Prostate gland (tissue), 2 donors: ENCODE results near the gene SLIT3. TPM values are rescaled to one million over a fixed set of nuclear protein-coding genes. Genes with fewer than 3 reads are reported as not detected.

Experiments
- DNase-seq: peaks from one replicate; pipeline ENCODE4 v3.0.0-alpha.2; 2019; ENCODE audit warnings: low spot score
- H3K27ac ChIP-seq, 2 donors: fragments of 200-600 bp; sonication (generic); 2 replicates each; pipeline ENCODE4 v1.5.1; 2017 to 2019
- H3K27me3 ChIP-seq: fragments of 200-600 bp; sonication (generic); replicated peaks from 2 replicates; pipeline ENCODE4 v1.5.1; 2019; ENCODE audit not compliant: insufficient read depth
- H3K36me3 ChIP-seq, 2 donors: fragments of 200-600 bp; sonication (generic); 1 replicate in 1 of 2; 2 replicates in 1 of 2; pipeline versions ENCODE4 v1.5.1 to v1.8.1; 2017 to 2019
- H3K4me1 ChIP-seq: fragments of 200-600 bp; sonication (generic); replicated peaks from 2 replicates; pipeline ENCODE4 v1.5.1; 2019
- H3K4me3 ChIP-seq, 2 donors: fragments of 200-600 bp; sonication (generic); 2 replicates each; pipeline ENCODE4 v1.5.1; 2017 to 2019
- H3K9me3 ChIP-seq: fragments of 200-600 bp; sonication (generic); 2 replicates; pipeline ENCODE4 v1.5.1; 2017
- POLR2A ChIP-seq: fragments of 450-650 bp; IDR thresholded peaks from one replicate; pipeline ENCODE4 v1.6.1; 2016; ENCODE audit warnings: antibody characterized with exemption, mild to moderate bottlenecking
- POLR2AphosphoS5 ChIP-seq: sonication (generic); formaldehyde crosslinking; IDR thresholded peaks from one replicate; pipeline ENCODE4 v1.6.1; 2017; ENCODE audit warnings: antibody characterized with exemption
- WGBS: methylation state at CpG from one replicate; pipeline ENCODE4 v1.1.5; 2018; 5-methylcytosine and 5-hydroxymethylcytosine counted together
- intact Hi-C: fragments of 100-400 bp; cut with DNase I; formaldehyde crosslinking; loops from one replicate; pipeline ENCODE4 v1.14.2; 2022
- total RNA-seq, 2 donors: library from RNA; depleted of rRNA; stranded (reverse); fragments of >200 nt; gene quantifications; one replicate each; pipeline ENCODE4 v1.1.0, GENCODE V29; 2016
- TF ChIP-seq, protein P1 (sequence below), 4 experiments: fragments of 200-600 bp in 2 of 4; fragments of 450-650 bp in 2 of 4; sonication (generic) in 2 of 4; IDR thresholded peaks; 1 replicate in 3 of 4; 2 replicates in 1 of 4; pipeline ENCODE4 v1.5.1; 2016 to 2019; ENCODE audit warnings: antibody characterized with exemption in 4 of 4, mild to moderate bottlenecking in 2 of 4, moderate library complexity in 2 of 4

The SLIT3 gene
- total RNA-seq, 2 donors from 2014 or later: 8.3 TPM

DNA sequence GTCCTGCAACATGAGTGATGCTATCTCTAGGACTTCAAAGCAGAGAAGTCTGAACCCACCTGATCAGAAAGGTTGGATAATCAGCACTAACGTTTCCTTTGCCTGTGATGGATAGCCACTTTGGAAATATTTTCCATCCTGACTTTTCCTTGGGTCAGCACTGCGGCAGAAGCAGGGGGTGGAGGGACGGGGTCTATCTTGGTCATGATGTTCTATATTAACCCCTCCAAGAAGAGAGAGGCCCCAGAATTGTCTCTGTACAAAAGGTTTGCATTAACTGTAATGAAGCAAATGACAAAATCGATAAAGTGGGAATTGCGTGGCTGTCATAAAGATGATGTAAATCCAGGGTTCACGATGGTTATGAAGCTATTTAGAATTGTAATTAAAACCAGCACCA is 441.9 kb downstream of the SLIT3 start:
- H3K27me3 ChIP-seq: no peaks in the 10 kb centered on the region
- H3K9me3 ChIP-seq: no peaks in the 10 kb centered on the region
- H3K27ac ChIP-seq: no peak overlapping the region
- 89% methylated on average over 6 of the region's 6 CpGs for WGBS
- no peaks in the 10 kb centered on the region for H3K36me3 ChIP-seq
- no peak for DNase-seq
- intact Hi-C loops: no loop called here
- TF ChIP-seq, protein P1, sequence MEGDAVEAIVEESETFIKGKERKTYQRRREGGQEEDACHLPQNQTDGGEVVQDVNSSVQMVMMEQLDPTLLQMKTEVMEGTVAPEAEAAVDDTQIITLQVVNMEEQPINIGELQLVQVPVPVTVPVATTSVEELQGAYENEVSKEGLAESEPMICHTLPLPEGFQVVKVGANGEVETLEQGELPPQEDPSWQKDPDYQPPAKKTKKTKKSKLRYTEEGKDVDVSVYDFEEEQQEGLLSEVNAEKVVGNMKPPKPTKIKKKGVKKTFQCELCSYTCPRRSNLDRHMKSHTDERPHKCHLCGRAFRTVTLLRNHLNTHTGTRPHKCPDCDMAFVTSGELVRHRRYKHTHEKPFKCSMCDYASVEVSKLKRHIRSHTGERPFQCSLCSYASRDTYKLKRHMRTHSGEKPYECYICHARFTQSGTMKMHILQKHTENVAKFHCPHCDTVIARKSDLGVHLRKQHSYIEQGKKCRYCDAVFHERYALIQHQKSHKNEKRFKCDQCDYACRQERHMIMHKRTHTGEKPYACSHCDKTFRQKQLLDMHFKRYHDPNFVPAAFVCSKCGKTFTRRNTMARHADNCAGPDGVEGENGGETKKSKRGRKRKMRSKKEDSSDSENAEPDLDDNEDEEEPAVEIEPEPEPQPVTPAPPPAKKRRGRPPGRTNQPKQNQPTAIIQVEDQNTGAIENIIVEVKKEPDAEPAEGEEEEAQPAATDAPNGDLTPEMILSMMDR (IDR thresholded peaks at IDR 0.05): no peak
- no peak for TF ChIP-seq POLR2A
- no peak for TF ChIP-seq POLR2AphosphoS5
- H3K4me3 ChIP-seq: no peak overlapping the region
- no peaks in the 10 kb centered on the region for H3K4me1 ChIP-seq

DNA sequence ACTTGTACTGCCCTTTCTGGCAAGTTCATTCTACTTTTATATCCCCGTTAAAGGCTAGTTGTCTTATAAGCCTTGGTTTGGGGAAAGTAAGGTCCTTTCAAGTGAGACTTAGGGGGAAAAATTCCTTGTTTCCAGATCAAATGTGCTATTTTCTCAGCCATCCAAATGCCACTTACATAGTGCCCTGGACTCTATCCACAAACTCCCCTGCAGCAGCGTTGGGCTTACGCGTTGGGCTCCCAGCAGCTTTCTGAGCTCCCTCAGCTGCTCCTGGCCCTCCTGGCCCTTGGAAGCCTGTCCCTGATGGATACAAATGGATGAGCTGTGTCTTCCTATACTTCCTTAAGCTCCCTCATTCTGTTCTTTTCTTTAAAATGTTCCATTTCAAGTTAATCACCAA is 442.6 kb downstream of the SLIT3 start:
- no peaks in the 10 kb centered on the region for H3K27me3 ChIP-seq
- H3K4me1 ChIP-seq: no peaks in the 10 kb centered on the region
- intact Hi-C loops: no loop called here
- H3K36me3 ChIP-seq: no peaks in the 10 kb centered on the region
- no peak for DNase-seq
- TF ChIP-seq POLR2A: no peak
- TF ChIP-seq, protein P1 (IDR thresholded peaks at IDR 0.05): no peak
- TF ChIP-seq POLR2AphosphoS5: no peak
- no peak overlapping the region for H3K27ac ChIP-seq
- WGBS: 83% methylated on average over 4 of the region's 4 CpGs
- no peak overlapping the region for H3K4me3 ChIP-seq
- H3K9me3 ChIP-seq: no peaks in the 10 kb centered on the region

DNA sequence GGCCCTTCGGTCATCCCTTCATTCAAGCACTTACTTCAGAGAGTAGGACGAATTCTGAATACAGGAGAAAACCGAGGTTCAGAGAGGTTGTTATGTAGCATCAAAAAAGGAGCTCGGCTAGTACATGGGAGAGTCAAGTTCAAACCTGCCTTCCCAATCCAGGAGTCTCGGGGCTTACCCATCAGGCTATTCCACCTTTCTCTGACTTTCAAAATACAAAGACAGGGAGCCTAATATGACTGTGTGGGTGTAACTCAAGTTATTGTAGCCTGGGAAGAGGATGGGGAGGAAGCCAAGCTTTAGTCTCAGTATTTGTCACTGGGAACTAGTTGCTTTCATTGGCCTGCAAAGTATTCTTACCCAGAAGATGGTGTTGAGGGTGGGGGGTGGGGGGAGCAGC is 447.0 kb downstream of the SLIT3 start:
- H3K36me3 ChIP-seq: no peaks in the 10 kb centered on the region
- TF ChIP-seq, protein P1 (IDR thresholded peaks at IDR 0.05): no peak
- no peak for TF ChIP-seq POLR2A
- no peak for TF ChIP-seq POLR2AphosphoS5
- 72% methylated on average over 5 of the region's 5 CpGs for WGBS
- intact Hi-C loops: no loop called here
- H3K4me1 ChIP-seq: no peaks in the 10 kb centered on the region
- no peaks in the 10 kb centered on the region for H3K27me3 ChIP-seq
- no peak overlapping the region for H3K27ac ChIP-seq
- no peaks in the 10 kb centered on the region for H3K9me3 ChIP-seq
- DNase-seq: no peak
- H3K4me3 ChIP-seq: no peak overlapping the region

DNA sequence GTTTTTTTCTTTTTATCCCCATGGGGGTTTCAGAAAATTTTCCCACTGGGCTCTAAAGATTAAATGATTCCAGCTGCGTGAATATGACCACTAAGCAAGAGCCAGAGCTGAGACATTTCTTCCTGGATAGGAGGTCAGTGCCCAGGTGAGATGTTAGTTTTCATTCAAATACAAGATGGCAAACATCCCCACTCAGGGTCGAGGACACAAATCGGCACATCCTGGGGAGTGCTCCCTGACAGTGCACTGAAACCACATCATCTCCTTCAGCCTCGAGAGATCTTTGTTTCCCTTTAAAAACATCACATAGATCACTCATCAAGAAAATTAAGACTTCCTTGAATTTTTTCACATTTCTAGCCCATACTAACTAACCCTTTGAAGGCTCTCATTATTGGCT is 448.6 kb downstream of the SLIT3 start:
- TF ChIP-seq POLR2A: no peak
- no peak for TF ChIP-seq POLR2AphosphoS5
- 20% methylated on average over 4 of the region's 4 CpGs for WGBS
- Histone ChIP-seq H3K27ac (no peak overlapping the region), H3K4me1 (no peaks in the 10 kb centered on the region), H3K9me3 (no peaks in the 10 kb centered on the region), H3K36me3 (no peaks in the 10 kb centered on the region), H3K4me3 (no peak overlapping the region), H3K27me3 (no peaks in the 10 kb centered on the region)
- intact Hi-C loops: no loop called here
- DNase-seq: no peak

DNA sequence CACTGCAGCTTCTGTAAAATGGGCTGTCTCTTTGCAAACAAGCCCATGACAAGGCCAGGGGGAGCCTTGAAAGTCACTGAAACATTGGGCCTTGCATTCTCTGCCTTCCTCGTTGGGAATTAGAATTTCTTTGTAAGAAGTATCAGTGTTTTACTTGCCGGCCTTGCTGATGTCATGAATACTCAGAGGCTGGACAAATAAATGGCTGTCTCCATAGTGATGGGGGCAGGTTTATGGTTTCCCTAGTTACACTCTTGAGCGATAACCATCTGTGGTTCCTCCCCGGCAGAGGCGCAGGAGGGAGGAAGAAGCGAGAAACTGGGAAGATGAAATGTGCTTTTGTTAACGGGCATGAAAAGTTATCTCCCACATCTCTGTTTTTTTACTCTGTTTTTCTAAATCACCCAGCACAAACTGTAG is 449.0 kb downstream of the SLIT3 start:
- TF ChIP-seq POLR2A (no peak), POLR2AphosphoS5 (no peak)
- TF ChIP-seq, protein P1 (IDR thresholded peaks at IDR 0.05): no peak
- no peaks in the 10 kb centered on the region for H3K27me3 ChIP-seq
- H3K4me3 ChIP-seq: no peak overlapping the region
- no peaks in the 10 kb centered on the region for H3K4me1 ChIP-seq
- 11% methylated on average over 7 of the region's 7 CpGs for WGBS
- no peak overlapping the region for H3K27ac ChIP-seq
- no peak for DNase-seq
- no peaks in the 10 kb centered on the region for H3K36me3 ChIP-seq
- H3K9me3 ChIP-seq: no peaks in the 10 kb centered on the region
- intact Hi-C loops: no loop called here
